D721Med (cell line): ENCODE results near the gene SSU72.

ENCODE experiments used
- DNase-seq: peaks from one replicate; pipeline ENCODE4 v3.0.0; 2011; ENCODE audit warnings: low spot score; ENCODE audit not compliant: insufficient read length
- FAIRE-seq: peaks from 2 replicates; lab custom pipeline; 2011; peaks lifted over from hg19 to GRCh38; lab: Jason Lieb, UNC
- CTCF ChIP-seq: IDR thresholded peaks from 2 replicates; pipeline ENCODE4 v1.5.1; 2012; ENCODE audit warnings: mild to moderate bottlenecking, control low read depth; ENCODE audit not compliant: insufficient read depth; ENCODE audit errors: missing control alignments

The SSU72 gene

GRCh38 chr1:1556505-1556904 is 18.2 kb downstream of the SSU72 start:
- FAIRE-seq = no peak
- DNase-seq = no peak
- TF ChIP-seq CTCF = no peak

GRCh38 chr1:1554926-1555915 is 19.4 kb downstream of the SSU72 start:
- FAIRE-seq (no peak), DNase-seq (no peak)
- TF ChIP-seq CTCF = no peak

- FAIRE-seq = no peak
Observed at GRCh38 chr1:1554550-1554925, 20.1 kb downstream of the SSU72 start.

GRCh38 chr1:1553821-1554494 is 20.7 kb downstream of the SSU72 start:
- no peak for TF ChIP-seq CTCF
- FAIRE-seq = no peak
- no peak for DNase-seq

More at GRCh38 chr1:1554550-1554925, 20.1 kb downstream of the SSU72 start:
- TF ChIP-seq CTCF = no peak
- DNase-seq = no peak

- no peak for TF ChIP-seq CTCF
- DNase-seq (no peak), FAIRE-seq (no peak)
Observed at GRCh38 chr1:1552263-1552639, 22.4 kb downstream of the SSU72 start.

GRCh38 chr1:1551524-1552262 is 23.0 kb downstream of the SSU72 start:
- DNase-seq = no peak
- TF ChIP-seq CTCF = no peak
- no peak for FAIRE-seq
